ENCODE measurements around the gene DCTN5.

- TF ChIP-seq EZH2 (IDR thresholded peaks at IDR 0.05; ENCODE audit: insufficient read depth, poor library complexity, severe bottlenecking), result no peak
- no peak for TF ChIP-seq EZH2phosphoT487 (IDR thresholded peaks at IDR 0.05; ENCODE audit: insufficient read depth, low read depth)
These were observed 40.9 kb downstream of the DCTN5 start for GRCh38 chr16:23682181-23682580.
